Calu3 (cell line): ENCODE results near the gene CRTC1. TPM values are rescaled to one million over a fixed set of nuclear protein-coding genes. Genes with fewer than 3 reads are reported as not detected.
"Not testable (repeated sequence)": the region's sequence is repeated elsewhere in the genome, so short reads cannot be mapped to it uniquely, and the experiment has no call there.

ENCODE experiments used
- BruUV-seq: library from RNA; stranded (reverse); fragments of 400-500 nt; replicated peaks from 2 replicates; lab custom pipeline; 2021; lab: Mats Ljungman, UMichigan
- CTCF ChIA-PET: fragments of 300-600 bp; sonication (Branson Sonifier 250); formaldehyde crosslinking; loops from one replicate; lab custom pipeline; 2022; ENCODE audit warnings: antibody characterized with exemption; lab: Charles Lee
- DNase-seq: peaks from one replicate; pipeline ENCODE4 v3.0.0; 2022
- H3K27ac Mint-ChIP-seq: one replicate; pipeline ENCODE4 v1.8.0; 2022; ENCODE audit warnings: mixed read lengths; ENCODE audit not compliant: unreplicated experiment
- H3K27me3 Mint-ChIP-seq: one replicate; pipeline ENCODE4 v1.8.0; 2022; ENCODE audit warnings: mixed read lengths; ENCODE audit not compliant: unreplicated experiment
- H3K36me3 Mint-ChIP-seq: one replicate; pipeline ENCODE4 v1.8.0; 2022; ENCODE audit warnings: mild to moderate bottlenecking, moderate library complexity, mixed read lengths; ENCODE audit not compliant: insufficient read depth, unreplicated experiment
- H3K4me1 Mint-ChIP-seq: one replicate; pipeline ENCODE4 v1.8.0; 2022; ENCODE audit warnings: mild to moderate bottlenecking, low read depth, mixed read lengths; ENCODE audit not compliant: unreplicated experiment
- H3K4me3 Mint-ChIP-seq: one replicate; pipeline ENCODE4 v1.8.0; 2022; ENCODE audit warnings: mild to moderate bottlenecking, low read depth, moderate library complexity, mixed read lengths; ENCODE audit not compliant: unreplicated experiment
- H3K9me3 Mint-ChIP-seq: one replicate; pipeline ENCODE4 v1.8.0; 2022; ENCODE audit warnings: low read depth, mixed read lengths; ENCODE audit not compliant: unreplicated experiment
- intact Hi-C: fragments of 100-400 bp; cut with micrococcal nuclease; formaldehyde crosslinking; loops from one replicate; pipeline ENCODE4 v1.10.0; 2022; ENCODE audit not compliant: unreplicated experiment
- total RNA-seq: library from RNA; stranded (reverse); gene quantifications from 2 replicates; pipeline ENCODE4 v1.2.3, GENCODE V29; 2022
- TF ChIP-seq, protein P1 (sequence below): fragments of 200-600 bp; IDR thresholded peaks from one replicate; pipeline ENCODE4 v1.8.0; 2022; ENCODE audit warnings: antibody characterized with exemption; ENCODE audit not compliant: unreplicated experiment

The CRTC1 gene
- total RNA-seq, 1 experiment from 2014 or later, result 8.5 TPM

DNA sequence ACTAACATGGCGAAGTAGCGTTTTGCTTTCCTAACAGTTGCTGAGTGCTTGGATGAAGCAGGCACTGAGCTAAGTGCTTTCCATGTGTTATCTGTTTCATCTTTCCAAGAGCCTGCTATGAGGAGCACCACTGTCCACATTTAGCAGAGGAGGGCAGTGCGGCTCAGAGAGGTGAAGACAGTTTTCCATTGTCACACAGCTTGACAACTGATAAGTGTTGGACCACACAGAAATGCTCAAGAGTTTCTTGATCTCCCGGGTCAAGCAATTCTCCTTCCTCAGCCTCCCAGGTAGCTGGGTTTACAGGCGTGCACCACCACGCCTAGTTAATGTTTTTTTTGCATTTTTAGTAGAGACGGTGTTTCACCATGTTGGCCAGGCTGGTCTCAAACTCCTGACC, 6.8 kb upstream of the CRTC1 start:
- no TSS peak for BruUV-seq

GRCh38 chr19:18677156-18677555, 6.3 kb upstream of the CRTC1 start:
- no peaks in the 10 kb centered on the region for H3K9me3 Mint-ChIP-seq
- intact Hi-C loops, result no loop called here
- CTCF ChIA-PET, result no interaction called here

More for the DNA sequence above, 6.8 kb upstream of the CRTC1 start:
- Mint-ChIP-seq H3K4me1 (no peaks in the 10 kb centered on the region), H3K9me3 (no peaks in the 10 kb centered on the region), H3K27me3 (no peaks in the 10 kb centered on the region), H3K36me3 (peaks cover 6% of the 10 kb centered on the region), H3K4me3 (no peak overlapping the region), H3K27ac (no peak overlapping the region)
- TF ChIP-seq, protein P1, sequence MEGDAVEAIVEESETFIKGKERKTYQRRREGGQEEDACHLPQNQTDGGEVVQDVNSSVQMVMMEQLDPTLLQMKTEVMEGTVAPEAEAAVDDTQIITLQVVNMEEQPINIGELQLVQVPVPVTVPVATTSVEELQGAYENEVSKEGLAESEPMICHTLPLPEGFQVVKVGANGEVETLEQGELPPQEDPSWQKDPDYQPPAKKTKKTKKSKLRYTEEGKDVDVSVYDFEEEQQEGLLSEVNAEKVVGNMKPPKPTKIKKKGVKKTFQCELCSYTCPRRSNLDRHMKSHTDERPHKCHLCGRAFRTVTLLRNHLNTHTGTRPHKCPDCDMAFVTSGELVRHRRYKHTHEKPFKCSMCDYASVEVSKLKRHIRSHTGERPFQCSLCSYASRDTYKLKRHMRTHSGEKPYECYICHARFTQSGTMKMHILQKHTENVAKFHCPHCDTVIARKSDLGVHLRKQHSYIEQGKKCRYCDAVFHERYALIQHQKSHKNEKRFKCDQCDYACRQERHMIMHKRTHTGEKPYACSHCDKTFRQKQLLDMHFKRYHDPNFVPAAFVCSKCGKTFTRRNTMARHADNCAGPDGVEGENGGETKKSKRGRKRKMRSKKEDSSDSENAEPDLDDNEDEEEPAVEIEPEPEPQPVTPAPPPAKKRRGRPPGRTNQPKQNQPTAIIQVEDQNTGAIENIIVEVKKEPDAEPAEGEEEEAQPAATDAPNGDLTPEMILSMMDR, result no peak
- intact Hi-C loops, result no loop called here
- CTCF ChIA-PET, result no interaction called here
- no peak for DNase-seq

GRCh38 chr19:18680148-18680547, 3.3 kb upstream of the CRTC1 start:
- H3K4me3 Mint-ChIP-seq, H3K27me3 Mint-ChIP-seq, DNase-seq, H3K27ac Mint-ChIP-seq, intact Hi-C loops, BruUV-seq, H3K4me1 Mint-ChIP-seq, H3K9me3 Mint-ChIP-seq: not testable (repeated sequence)
- H3K36me3 Mint-ChIP-seq, result peaks cover 21% of the 10 kb centered on the region
- CTCF ChIA-PET, result interaction anchor here (0.7 kb wide), 1 partner anchor 868 kb away, joined by 8 read pairs; no protein-coding TSS in a partner anchor

More at GRCh38 chr19:18677156-18677555, 6.3 kb upstream of the CRTC1 start:
- DNase-seq, result no peak
- no peaks in the 10 kb centered on the region for H3K27me3 Mint-ChIP-seq
- no peak overlapping the region for H3K4me3 Mint-ChIP-seq
- BruUV-seq, result no TSS peak
- H3K4me1 Mint-ChIP-seq, result no peaks in the 10 kb centered on the region
- no peak overlapping the region for H3K27ac Mint-ChIP-seq
- TF ChIP-seq, protein P1, result no peak
- H3K36me3 Mint-ChIP-seq, result peaks cover 6% of the 10 kb centered on the region

DNA sequence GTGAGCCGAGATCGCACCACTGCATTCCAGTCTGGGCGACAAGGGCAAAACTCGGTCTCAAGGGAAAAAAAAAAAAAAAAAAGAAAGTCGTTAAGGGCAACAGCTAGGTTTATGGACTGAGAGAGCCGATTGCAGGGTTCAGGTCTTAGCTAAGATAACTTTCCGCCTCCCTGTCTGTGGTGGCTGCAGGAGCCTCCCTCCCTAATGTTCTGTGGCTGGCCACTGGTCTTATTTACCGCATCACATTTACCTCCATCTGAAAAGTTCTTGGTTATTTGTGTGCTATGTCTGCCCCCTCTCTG, 722 bp upstream of the CRTC1 start:
- peaks cover 21% of the 10 kb centered on the region for H3K36me3 Mint-ChIP-seq
- DNase-seq, result no peak
- CTCF ChIA-PET, result no interaction called here
- TF ChIP-seq, protein P1, result no peak
- intact Hi-C loops, result no loop called here
- no peaks in the 10 kb centered on the region for H3K9me3 Mint-ChIP-seq
- peak overlapping the region; percentile 63 for H3K4me3 Mint-ChIP-seq
- no peaks in the 10 kb centered on the region for H3K27me3 Mint-ChIP-seq
- no peaks in the 10 kb centered on the region for H3K4me1 Mint-ChIP-seq
- no TSS peak for BruUV-seq
- no peak overlapping the region for H3K27ac Mint-ChIP-seq

DNA sequence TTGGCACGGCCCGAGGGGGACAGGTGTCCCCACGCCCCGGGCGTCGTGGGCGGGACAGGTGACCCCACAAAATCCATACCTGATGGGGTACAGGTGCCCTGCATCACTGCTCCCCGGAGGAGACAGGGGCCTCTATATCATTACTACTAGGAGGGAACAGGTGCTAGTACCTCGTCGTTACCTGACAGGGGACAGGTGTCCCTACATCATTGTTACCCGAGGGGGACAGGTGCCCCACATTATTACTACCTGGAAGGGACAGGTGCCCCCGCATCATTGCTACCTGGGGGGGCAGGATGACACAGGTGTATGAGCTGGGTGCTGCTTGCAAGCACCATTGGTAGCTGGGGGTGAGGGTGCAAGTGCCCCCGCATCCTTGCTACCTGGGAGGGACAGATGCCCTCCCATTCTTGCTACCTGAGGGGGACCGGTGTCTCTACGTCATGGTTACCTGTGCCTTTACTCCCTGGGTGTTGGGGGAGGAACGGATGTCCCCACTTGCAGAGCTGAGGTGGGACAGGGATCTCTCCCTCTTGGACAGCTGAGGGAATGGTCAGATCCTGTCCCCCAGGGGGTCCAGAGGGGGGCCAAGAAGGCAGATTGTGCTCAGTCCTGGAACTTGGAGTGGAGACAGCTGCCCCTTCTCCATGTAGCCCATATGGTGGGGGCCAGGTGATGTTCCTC, 620 bp downstream of the CRTC1 start:
- H3K4me3 Mint-ChIP-seq, result peak overlapping the region; percentile 63
- no TSS peak for BruUV-seq
- intact Hi-C loops, result no loop called here
- TF ChIP-seq, protein P1, result no peak
- DNase-seq, result no peak
- CTCF ChIA-PET, result no interaction called here
- H3K4me1 Mint-ChIP-seq, result no peaks in the 10 kb centered on the region
- H3K27ac Mint-ChIP-seq, result no peak overlapping the region
- H3K9me3 Mint-ChIP-seq, result no peaks in the 10 kb centered on the region
- peaks cover 16% of the 10 kb centered on the region for H3K36me3 Mint-ChIP-seq
- no peaks in the 10 kb centered on the region for H3K27me3 Mint-ChIP-seq
